ENCODE results near the gene CECR2.

Gene CECR2

DNA sequence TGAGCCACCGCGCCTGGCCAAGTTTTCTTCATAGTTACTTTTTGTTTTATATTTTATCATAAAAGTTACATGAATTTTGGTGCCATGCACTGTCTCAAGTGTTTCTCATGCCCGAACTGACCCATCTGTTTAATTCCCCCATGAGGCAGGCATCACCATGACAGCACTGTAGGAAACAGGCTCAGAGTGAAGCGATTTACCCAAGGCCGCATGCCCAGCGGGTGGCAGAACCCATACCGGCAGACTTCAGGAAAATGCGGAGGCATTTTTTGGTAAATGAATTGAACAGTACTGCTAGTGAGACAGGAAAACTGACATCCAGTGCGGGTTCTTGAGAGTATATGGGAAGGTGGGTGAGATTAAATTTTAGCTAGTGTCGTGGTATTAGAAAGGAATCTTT, 19.0 kb downstream of the CECR2 start:
- TF ChIP-seq TCF12 (IDR thresholded peaks at IDR 0.05; ENCODE audit: low read depth) (no peak), TAF1 (IDR thresholded peaks at IDR 0.05; ENCODE audit: low read depth) (no peak)
- TF ChIP-seq, protein P1, sequence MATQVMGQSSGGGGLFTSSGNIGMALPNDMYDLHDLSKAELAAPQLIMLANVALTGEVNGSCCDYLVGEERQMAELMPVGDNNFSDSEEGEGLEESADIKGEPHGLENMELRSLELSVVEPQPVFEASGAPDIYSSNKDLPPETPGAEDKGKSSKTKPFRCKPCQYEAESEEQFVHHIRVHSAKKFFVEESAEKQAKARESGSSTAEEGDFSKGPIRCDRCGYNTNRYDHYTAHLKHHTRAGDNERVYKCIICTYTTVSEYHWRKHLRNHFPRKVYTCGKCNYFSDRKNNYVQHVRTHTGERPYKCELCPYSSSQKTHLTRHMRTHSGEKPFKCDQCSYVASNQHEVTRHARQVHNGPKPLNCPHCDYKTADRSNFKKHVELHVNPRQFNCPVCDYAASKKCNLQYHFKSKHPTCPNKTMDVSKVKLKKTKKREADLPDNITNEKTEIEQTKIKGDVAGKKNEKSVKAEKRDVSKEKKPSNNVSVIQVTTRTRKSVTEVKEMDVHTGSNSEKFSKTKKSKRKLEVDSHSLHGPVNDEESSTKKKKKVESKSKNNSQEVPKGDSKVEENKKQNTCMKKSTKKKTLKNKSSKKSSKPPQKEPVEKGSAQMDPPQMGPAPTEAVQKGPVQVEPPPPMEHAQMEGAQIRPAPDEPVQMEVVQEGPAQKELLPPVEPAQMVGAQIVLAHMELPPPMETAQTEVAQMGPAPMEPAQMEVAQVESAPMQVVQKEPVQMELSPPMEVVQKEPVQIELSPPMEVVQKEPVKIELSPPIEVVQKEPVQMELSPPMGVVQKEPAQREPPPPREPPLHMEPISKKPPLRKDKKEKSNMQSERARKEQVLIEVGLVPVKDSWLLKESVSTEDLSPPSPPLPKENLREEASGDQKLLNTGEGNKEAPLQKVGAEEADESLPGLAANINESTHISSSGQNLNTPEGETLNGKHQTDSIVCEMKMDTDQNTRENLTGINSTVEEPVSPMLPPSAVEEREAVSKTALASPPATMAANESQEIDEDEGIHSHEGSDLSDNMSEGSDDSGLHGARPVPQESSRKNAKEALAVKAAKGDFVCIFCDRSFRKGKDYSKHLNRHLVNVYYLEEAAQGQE (IDR thresholded peaks at IDR 0.05; ENCODE audit: low read depth) = no peak

DNA sequence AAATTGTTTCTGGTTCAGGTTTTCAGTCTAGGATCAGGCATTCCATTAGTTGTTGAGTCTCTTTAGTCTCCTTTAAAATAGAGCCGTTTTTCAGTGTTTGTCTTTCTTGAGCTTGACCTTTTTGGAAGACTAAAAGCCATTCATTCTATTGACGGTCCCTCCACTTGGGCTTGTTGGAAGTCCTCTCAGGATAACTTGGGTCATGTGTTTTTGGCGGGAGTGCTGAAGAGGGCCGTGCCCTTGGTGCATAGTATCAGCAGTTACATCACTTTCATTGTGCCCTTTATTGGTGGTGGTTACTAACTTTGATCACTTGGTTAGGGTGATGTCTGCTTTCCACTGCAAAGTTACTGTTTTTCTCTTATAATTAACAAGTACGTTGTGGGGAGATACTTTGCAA, 20.8 kb downstream of the CECR2 start:
- TF ChIP-seq, protein P2, sequence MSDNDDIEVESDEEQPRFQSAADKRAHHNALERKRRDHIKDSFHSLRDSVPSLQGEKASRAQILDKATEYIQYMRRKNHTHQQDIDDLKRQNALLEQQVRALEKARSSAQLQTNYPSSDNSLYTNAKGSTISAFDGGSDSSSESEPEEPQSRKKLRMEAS (IDR thresholded peaks at IDR 0.05) = no peak
- TF ChIP-seq FOXM1 (IDR thresholded peaks at IDR 0.05; ENCODE audit: borderline replicate concordance, low read depth) (no peak), NFIC (IDR thresholded peaks at IDR 0.05) (no peak), TEAD4 (IDR thresholded peaks at IDR 0.05) (no peak), EGR1 (IDR thresholded peaks at IDR 0.05) (no peak), CEBPB (IDR thresholded peaks at IDR 0.05) (no peak), CREB1 (IDR thresholded peaks at IDR 0.05; ENCODE audit: low read depth) (no peak), YY1 (IDR thresholded peaks at IDR 0.05; ENCODE audit: low read depth) (no peak), ZBTB7A (IDR thresholded peaks at IDR 0.05; ENCODE audit: low read depth) (no peak), TCF12 (IDR thresholded peaks at IDR 0.05; ENCODE audit: low read depth) (no peak), EP300 (IDR thresholded peaks at IDR 0.05; ENCODE audit: borderline replicate concordance) (no peak), RAD21 (IDR thresholded peaks at IDR 0.05; ENCODE audit: low read depth) (no peak), TAF1 (IDR thresholded peaks at IDR 0.05; ENCODE audit: low read depth) (no peak)
- TF ChIP-seq, protein P3, sequence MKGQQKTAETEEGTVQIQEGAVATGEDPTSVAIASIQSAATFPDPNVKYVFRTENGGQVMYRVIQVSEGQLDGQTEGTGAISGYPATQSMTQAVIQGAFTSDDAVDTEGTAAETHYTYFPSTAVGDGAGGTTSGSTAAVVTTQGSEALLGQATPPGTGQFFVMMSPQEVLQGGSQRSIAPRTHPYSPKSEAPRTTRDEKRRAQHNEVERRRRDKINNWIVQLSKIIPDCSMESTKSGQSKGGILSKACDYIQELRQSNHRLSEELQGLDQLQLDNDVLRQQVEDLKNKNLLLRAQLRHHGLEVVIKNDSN (IDR thresholded peaks at IDR 0.05) = no peak
- TF ChIP-seq, protein P1 (IDR thresholded peaks at IDR 0.05; ENCODE audit: low read depth) = no peak

DNA sequence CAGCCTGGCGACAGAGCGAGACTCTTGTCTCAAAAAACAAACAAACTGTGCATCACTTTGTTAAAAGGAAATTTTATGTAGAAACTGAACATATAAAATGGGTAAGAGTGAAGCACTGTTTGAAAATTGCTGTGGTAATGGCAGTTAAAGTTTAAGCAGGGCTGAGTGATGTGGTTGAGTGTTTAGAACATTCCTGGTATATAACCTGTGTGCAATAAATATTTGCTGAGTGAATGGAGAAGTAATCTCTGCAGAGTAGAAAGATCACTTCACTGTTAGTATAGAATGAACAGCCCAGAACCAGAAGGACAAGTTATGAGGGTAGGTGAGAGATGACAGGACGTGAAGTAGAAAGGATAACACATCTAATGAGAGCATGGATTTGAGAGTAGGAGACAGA, 27.3 kb downstream of the CECR2 start:
- TF ChIP-seq ZBTB7A (IDR thresholded peaks at IDR 0.05; ENCODE audit: low read depth) (no peak), CREB1 (IDR thresholded peaks at IDR 0.05; ENCODE audit: low read depth) (no peak), CEBPB (IDR thresholded peaks at IDR 0.05) (no peak), YY1 (IDR thresholded peaks at IDR 0.05; ENCODE audit: low read depth) (no peak), RAD21 (IDR thresholded peaks at IDR 0.05; ENCODE audit: low read depth) (no peak), NFIC (IDR thresholded peaks at IDR 0.05) (no peak), TCF12 (IDR thresholded peaks at IDR 0.05; ENCODE audit: low read depth) (no peak), EGR1 (IDR thresholded peaks at IDR 0.05) (no peak)
- TF ChIP-seq, protein P2 (IDR thresholded peaks at IDR 0.05) = no peak
- TF ChIP-seq, protein P1 (IDR thresholded peaks at IDR 0.05; ENCODE audit: low read depth) = no peak

DNA sequence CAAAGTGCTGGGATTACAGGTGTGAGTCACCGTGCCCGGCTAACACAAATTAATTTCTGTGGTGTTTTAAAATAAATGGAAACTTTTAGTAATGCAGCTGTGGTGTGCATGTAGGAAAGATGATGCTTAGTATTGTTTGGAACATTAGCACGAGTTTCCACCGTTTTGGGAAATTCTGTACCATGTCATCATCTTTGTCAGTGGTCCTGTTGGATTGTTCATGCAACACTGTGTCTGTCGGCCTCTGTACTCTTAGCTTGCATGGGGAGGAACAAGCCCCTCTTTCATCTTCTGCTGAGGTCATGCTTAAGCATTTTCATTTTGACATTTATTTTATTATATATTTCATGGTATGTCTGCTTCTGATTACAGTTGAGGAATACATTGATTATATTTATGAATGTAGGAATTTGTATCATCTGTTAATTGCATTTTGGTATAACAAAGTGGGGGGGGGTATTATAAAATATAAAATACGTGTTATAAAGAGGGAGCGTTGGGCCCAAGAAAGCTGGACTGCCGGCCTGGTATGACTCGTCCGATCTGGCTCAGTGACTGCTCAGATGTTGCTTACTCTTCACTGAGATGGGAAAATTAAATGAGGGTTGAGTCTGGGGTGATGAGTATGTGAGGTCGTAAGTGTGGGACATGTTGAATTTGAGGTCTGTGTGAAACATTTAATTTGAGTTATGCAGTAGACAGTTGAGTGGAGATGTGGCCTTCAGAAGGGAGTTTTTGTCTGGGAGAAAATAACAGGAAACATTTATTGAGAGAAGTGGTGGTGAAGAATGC, 28.7 kb downstream of the CECR2 start:
- no peak for TF ChIP-seq CEBPB (IDR thresholded peaks at IDR 0.05)
- TF ChIP-seq TEAD4 (IDR thresholded peaks at IDR 0.05) = no peak
- no peak for TF ChIP-seq EP300 (IDR thresholded peaks at IDR 0.05; ENCODE audit: borderline replicate concordance)
- no peak for TF ChIP-seq EGR1 (IDR thresholded peaks at IDR 0.05)
- TF ChIP-seq TCF12 (IDR thresholded peaks at IDR 0.05; ENCODE audit: low read depth) = no peak
- TF ChIP-seq, protein P2 (IDR thresholded peaks at IDR 0.05) = no peak
- TF ChIP-seq YY1 (IDR thresholded peaks at IDR 0.05; ENCODE audit: low read depth) = no peak
- no peak for TF ChIP-seq TAF1 (IDR thresholded peaks at IDR 0.05; ENCODE audit: low read depth)
- TF ChIP-seq RAD21 (IDR thresholded peaks at IDR 0.05; ENCODE audit: low read depth) = no peak

DNA sequence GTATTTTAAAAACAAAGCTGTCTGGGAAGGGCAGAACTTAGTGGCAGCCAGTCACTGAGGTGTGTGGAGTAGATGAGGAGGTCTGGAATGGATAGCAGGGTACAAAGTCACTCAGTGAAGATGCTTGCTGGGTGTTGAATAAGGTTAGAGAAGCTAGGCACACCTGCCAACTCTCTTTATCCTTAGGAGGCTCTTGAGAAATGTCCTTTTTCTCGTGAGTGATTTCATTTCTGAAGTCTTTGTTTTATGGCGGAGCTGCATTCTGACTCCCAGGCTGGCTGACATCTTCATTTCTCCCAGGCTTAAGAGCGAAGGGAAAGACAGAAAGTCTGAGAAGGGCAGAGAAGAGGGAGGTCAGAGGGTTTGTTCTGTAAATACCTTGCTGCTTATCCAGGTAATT, 31.0 kb downstream of the CECR2 start:
- no peak for TF ChIP-seq EGR1 (IDR thresholded peaks at IDR 0.05)
- TF ChIP-seq, protein P1 (IDR thresholded peaks at IDR 0.05; ENCODE audit: low read depth) = no peak
- TF ChIP-seq, protein P2 (IDR thresholded peaks at IDR 0.05) = no peak
- no peak for TF ChIP-seq ZBTB7A (IDR thresholded peaks at IDR 0.05; ENCODE audit: low read depth)
- TF ChIP-seq, protein P3 (IDR thresholded peaks at IDR 0.05) = no peak
- no peak for TF ChIP-seq CREB1 (IDR thresholded peaks at IDR 0.05; ENCODE audit: low read depth)
- TF ChIP-seq NFIC (IDR thresholded peaks at IDR 0.05) = no peak
- no peak for TF ChIP-seq YY1 (IDR thresholded peaks at IDR 0.05; ENCODE audit: low read depth)
- TF ChIP-seq TCF12 (IDR thresholded peaks at IDR 0.05; ENCODE audit: low read depth) = no peak
- TF ChIP-seq CEBPB (IDR thresholded peaks at IDR 0.05) = no peak
- TF ChIP-seq FOXM1 (IDR thresholded peaks at IDR 0.05; ENCODE audit: borderline replicate concordance, low read depth) = no peak
- TF ChIP-seq RAD21 (IDR thresholded peaks at IDR 0.05; ENCODE audit: low read depth) = no peak
- TF ChIP-seq TEAD4 (IDR thresholded peaks at IDR 0.05) = no peak
